ENCODE results near the gene ICA1.
"Not testable (repeated sequence)": the region's sequence is repeated elsewhere in the genome, so short reads cannot be mapped to it uniquely, and the experiment has no call there.

Gene ICA1

GRCh38 chr7:8261711-8262695 is at the start of gene ICA1:
Gene ICA1 (minus strand): TSS chr7:8262167. CDS start chr7:8235926, 26,241 bp downstream.
- DNase-seq = peak; percentile 71 to 73

- no peak for DNase-seq
Measured at GRCh38 chr7:8310876-8311275, 48.9 kb upstream of the ICA1 start.

GRCh38 chr7:8305625-8306388 is 43.8 kb upstream of the ICA1 start:
- no peak for DNase-seq

GRCh38 chr7:8305104-8305503 is 43.1 kb upstream of the ICA1 start:
- DNase-seq = no peak

GRCh38 chr7:8303904-8304528 is 42.0 kb upstream of the ICA1 start:
- peak in 1 of 2 experiments; percentile 38 for DNase-seq

GRCh38 chr7:8297023-8297422 is 35.1 kb upstream of the ICA1 start:
- not testable (repeated sequence) for DNase-seq

GRCh38 chr7:8296362-8296659 is 34.3 kb upstream of the ICA1 start:
- no peak for DNase-seq

GRCh38 chr7:8295638-8296361 is 33.8 kb upstream of the ICA1 start:
- DNase-seq = peak; percentile 69 to 92

GRCh38 chr7:8291397-8292141 is 29.6 kb upstream of the ICA1 start:
- no peak for DNase-seq

GRCh38 chr7:8290645-8291308 is 28.8 kb upstream of the ICA1 start:
- DNase-seq = no peak

GRCh38 chr7:8286118-8286517 is 24.2 kb upstream of the ICA1 start:
- no peak for DNase-seq

GRCh38 chr7:8285155-8285554 is 23.2 kb upstream of the ICA1 start:
- no peak for DNase-seq

GRCh38 chr7:8284606-8285005 is 22.6 kb upstream of the ICA1 start:
- DNase-seq = no peak

- no peak for DNase-seq
Measured at GRCh38 chr7:8283968-8284367, 22.0 kb upstream of the ICA1 start.

- DNase-seq = no peak
Measured at GRCh38 chr7:8282871-8283270, 20.9 kb upstream of the ICA1 start.

GRCh38 chr7:8282162-8282561 is 20.2 kb upstream of the ICA1 start:
- no peak for DNase-seq

GRCh38 chr7:8278183-8278582 is 16.2 kb upstream of the ICA1 start:
- DNase-seq = no peak

- DNase-seq = no peak
Measured at GRCh38 chr7:8277394-8277982, 15.5 kb upstream of the ICA1 start.

- no peak for DNase-seq
Measured at GRCh38 chr7:8274589-8274988, 12.6 kb upstream of the ICA1 start.

GRCh38 chr7:8271960-8272359 is 10.0 kb upstream of the ICA1 start:
- DNase-seq = no peak

GRCh38 chr7:8263048-8263447 is 1.1 kb upstream of the ICA1 start:
- DNase-seq = no peak

Data from SW 1271 (cell line).